ENCODE results near the gene COL20A1.
"Not testable (repeated sequence)": the region's sequence is repeated elsewhere in the genome, so short reads cannot be mapped to it uniquely, and the experiment has no call there.

COL20A1 gene

DNA sequence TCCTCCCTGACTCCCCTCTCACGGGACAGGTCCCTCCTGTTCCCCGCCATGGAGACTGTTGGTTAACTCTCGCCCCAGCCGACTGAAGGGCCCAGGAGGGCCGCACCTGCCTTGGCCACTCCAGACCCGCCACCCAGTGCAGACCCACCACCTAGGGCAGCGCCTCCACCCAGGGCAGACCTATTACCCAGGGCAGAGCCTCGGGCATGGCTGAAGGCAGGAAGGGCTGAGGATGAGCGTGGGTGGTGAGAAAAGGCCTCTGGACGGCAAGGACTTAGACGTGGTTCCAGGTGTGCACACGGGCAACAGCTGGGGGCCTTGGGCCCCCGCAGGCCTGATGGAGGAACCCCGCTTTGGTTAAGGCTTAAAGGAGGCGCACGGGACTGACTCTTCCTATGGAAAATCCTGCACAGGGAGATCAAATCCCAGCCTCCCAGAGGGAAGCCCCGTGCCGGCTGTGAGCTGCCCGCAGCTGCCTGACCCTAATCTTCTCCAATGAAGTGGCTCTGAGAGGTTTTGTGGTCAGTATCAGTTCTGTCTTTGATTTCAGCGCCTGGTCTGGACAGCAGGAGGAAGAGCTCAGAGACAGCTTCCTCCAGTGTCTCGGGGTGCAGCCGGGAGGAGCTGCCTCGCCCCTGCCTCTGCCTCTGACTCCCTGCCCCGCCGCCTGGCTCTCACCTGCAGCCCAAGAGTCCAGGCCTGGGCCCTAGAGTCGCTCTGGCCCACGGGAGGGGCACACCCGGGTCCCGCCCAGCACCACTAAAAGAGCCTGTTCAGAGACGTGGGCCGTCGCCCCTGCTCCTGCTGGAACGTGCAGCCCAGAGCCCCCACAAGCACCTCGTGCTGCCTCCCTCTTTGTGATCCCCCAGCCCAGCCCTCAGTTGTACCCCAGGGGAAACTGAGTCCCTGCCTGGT, 80.2 kb downstream of the COL20A1 start:
- no peak for DNase-seq

GRCh38 chr20:63373996-63374395, 81.0 kb downstream of the COL20A1 start:
- DNase-seq, result no peak

DNA sequence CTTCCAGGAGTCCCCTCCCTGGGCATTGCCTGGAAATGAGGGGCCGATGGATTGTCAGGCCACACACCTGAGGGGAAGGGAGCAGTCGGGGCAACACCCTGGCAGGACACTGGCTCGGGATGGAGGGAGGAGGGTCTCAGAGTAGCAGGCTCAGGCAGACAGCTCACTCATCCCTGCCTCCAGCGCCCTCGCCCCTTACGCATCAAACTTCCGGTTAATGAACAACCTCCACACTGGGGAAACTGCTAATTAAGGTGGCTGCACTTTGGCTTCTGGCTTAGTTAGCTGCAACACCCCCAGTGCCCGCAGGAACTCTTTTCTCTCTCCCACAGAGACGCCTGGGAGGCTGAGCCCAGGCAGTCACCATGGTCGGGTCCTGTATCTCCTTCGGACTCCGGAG, 81.5 kb downstream of the COL20A1 start:
- DNase-seq, result no peak

- no peak for DNase-seq
Measured at GRCh38 chr20:63375438-63375837, 82.5 kb downstream of the COL20A1 start.

GRCh38 chr20:63376283-63377250, 83.6 kb downstream of the COL20A1 start:
- DNase-seq, result no peak

GRCh38 chr20:63377256-63377941, 84.4 kb downstream of the COL20A1 start:
- peak in 1 of 51 donors; percentile 13 for DNase-seq

GRCh38 chr20:63377951-63378381, 85.0 kb downstream of the COL20A1 start:
- no peak for DNase-seq

DNA sequence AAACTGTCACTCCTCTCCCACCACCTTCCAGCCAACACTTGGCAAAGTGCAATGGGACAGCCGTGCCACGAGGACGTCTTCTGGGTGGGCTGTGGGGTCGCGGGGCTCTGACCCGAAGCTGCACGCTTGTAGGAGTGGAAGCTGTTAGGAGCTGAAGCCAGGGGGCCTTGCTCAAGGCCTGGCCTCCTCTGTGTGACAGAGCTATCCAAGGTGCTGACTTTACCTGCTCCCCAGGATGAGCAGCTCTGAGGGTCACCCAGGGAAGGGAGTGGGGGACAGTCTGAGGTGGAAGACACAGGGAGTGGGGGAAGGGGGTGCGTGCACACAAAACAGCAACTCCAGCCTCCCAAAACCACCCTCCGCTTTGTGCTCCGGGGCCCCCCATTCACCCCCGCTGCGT, 85.6 kb downstream of the COL20A1 start:
- no peak for DNase-seq

DNA sequence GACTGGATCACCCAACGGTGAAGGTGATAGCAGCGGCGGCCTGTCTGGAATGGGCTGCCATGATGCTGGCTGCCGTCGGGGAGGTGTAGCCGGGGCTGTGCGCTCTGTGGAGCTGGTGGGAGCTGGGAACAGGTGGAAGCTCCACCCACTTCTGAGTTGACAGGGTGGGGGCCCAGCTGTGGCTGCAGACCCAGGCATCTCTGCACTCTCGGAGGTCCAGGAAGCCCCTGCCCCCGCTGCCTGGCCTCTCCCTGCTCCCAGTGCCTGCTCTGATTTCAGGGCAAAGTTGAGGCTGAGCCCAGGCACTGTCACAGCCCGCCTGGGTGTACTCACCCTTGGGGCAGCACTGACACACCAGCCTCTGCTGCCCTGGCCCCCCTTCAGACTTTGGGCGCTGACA, 86.3 kb downstream of the COL20A1 start:
- DNase-seq, result no peak

GRCh38 chr20:63379872-63380271, 86.9 kb downstream of the COL20A1 start:
- DNase-seq, result not testable (repeated sequence)

DNA sequence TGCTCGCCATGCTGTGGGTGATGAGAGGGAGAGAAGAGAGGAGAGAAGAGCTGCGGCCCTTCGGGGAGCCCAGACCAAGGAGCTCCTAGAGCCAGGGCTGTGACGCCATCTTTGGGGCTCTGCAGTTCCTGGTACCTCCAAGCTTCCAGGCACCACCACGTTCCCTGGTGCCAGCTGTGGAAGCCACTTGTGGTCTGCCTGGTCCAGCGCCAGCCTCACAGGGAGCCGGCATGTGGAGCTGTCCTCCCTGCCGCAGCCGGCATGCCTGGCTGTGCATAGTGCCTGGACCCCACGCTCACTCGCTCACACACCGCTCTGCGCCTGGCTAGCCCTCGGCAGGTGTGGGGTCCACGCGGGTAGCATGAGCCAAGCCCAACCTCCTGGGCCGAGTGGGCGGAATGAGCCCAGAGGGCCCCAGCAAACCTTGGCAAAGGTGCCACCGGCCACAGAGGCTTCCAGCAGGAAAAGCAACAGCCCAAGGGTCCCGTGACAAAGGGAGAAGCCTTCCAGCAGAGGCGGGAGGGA, 87.4 kb downstream of the COL20A1 start:
- no peak for DNase-seq

- peak in 14 of 51 donors; percentile 7 to 44 (median 19) for DNase-seq
Measured at GRCh38 chr20:63381781-63382431, 88.9 kb downstream of the COL20A1 start.

GRCh38 chr20:63382551-63383300, 89.7 kb downstream of the COL20A1 start:
- no peak for DNase-seq

GRCh38 chr20:63383556-63383955, 90.6 kb downstream of the COL20A1 start:
- no peak for DNase-seq

GRCh38 chr20:63384336-63384735, 91.3 kb downstream of the COL20A1 start:
- DNase-seq, result no peak
